Omental fat pad (tissue), 4 donors: ENCODE results near the gene UPF1. TPM values are rescaled to one million over a fixed set of nuclear protein-coding genes. Genes with fewer than 3 reads are reported as not detected.

Source experiments
- ATAC-seq: fragments of 150-250 bp; one replicate; pipeline ENCODE4 v1.9.1; 2016; ENCODE audit warnings: mild to moderate bottlenecking, moderate library complexity; ENCODE audit not compliant: low FRiP score
- DNase-seq: peaks from one replicate; pipeline ENCODE4 v3.0.0-alpha.2; 2019; ENCODE audit warnings: low spot score
- CTCF ChIP-seq, 3 donors: fragments of 450-650 bp; IDR thresholded peaks; one replicate each; pipeline ENCODE4 v1.5.1; 2016 to 2017; ENCODE audit warnings: antibody characterized with exemption in 3 of 3, mild to moderate bottlenecking in 3 of 3, moderate library complexity in 2 of 3
- total RNA-seq, 4 donors: library from RNA; depleted of rRNA; stranded (reverse); fragments of >200 nt; gene quantifications; one replicate each; pipeline ENCODE4 v1.1.0, GENCODE V29; 2016

The UPF1 gene
- total RNA-seq, 4 donors from 2014 or later = 67.3 to 113 (median 96.0) TPM

- DNase-seq (no peak), ATAC-seq (no peak)
- TF ChIP-seq CTCF (IDR thresholded peaks at IDR 0.05) = no peak
Measured at GRCh38 chr19:18875726-18876125, 44.0 kb downstream of the UPF1 start.

GRCh38 chr19:18876865-18877264 lies 45.1 kb downstream of the UPF1 start:
- TF ChIP-seq CTCF (IDR thresholded peaks at IDR 0.05) = no peak
- DNase-seq (no peak), ATAC-seq (no peak)

- no peak for DNase-seq
- no peak for ATAC-seq
- TF ChIP-seq CTCF (IDR thresholded peaks at IDR 0.05) = no peak
Measured at GRCh38 chr19:18878058-18878797, 46.5 kb downstream of the UPF1 start.

GRCh38 chr19:18878858-18879578 lies 47.3 kb downstream of the UPF1 start:
- no peak for DNase-seq
- ATAC-seq = no peak
- no peak for TF ChIP-seq CTCF (IDR thresholded peaks at IDR 0.05)

- DNase-seq (no peak), ATAC-seq (no peak)
- no peak for TF ChIP-seq CTCF (IDR thresholded peaks at IDR 0.05)
Measured at GRCh38 chr19:18879579-18880373, 48.0 kb downstream of the UPF1 start.

- ATAC-seq (no peak), DNase-seq (no peak)
- no peak for TF ChIP-seq CTCF (IDR thresholded peaks at IDR 0.05)
Measured at GRCh38 chr19:18881491-18881890, 49.7 kb downstream of the UPF1 start.
